Fibroblast of peridontal ligament (primary cell): ENCODE measurements around the gene PEAR1.
"Not testable (repeated sequence)": the region's sequence is repeated elsewhere in the genome, so short reads cannot be mapped to it uniquely, and the experiment has no call there.

Experiments used
- DNase-seq: peaks from one replicate; pipeline ENCODE4 v3.0.0-alpha.2; 2010; ENCODE audit errors: extremely low read depth

PEAR1 gene

DNA sequence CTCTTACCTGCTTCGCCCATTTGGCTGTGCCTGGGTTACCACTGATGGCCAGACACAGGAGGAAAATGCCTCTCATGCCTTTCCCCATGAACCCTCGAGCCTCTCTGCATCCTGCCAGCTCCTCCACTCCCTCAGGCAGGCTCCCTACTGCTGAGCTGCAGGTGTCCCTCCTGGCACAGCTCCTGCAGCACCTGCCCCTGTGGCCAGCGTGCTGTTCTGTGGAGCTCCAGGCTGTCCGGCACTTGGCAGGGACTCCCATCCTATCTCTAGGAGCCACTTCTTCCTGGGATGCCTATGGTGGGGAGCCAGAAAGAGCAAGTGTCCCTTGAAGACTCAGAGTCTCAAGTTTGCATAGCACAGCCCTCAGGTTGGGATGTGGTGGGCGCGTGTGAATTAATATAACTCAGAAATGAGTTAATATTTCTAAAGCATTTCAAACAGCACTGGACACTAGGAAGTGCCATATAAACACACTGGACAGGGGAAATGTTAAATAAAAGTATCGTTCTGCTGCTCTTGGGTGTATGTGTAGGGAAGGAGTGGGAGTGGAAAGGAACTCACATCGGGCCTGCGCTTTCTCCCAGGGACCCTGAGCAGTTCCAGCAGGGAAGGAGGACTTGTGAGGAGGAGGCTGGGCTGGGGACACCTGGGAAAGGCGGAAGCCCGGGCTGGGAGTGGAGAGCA is 29.6 kb downstream of the PEAR1 start:
- no peak for DNase-seq

DNA sequence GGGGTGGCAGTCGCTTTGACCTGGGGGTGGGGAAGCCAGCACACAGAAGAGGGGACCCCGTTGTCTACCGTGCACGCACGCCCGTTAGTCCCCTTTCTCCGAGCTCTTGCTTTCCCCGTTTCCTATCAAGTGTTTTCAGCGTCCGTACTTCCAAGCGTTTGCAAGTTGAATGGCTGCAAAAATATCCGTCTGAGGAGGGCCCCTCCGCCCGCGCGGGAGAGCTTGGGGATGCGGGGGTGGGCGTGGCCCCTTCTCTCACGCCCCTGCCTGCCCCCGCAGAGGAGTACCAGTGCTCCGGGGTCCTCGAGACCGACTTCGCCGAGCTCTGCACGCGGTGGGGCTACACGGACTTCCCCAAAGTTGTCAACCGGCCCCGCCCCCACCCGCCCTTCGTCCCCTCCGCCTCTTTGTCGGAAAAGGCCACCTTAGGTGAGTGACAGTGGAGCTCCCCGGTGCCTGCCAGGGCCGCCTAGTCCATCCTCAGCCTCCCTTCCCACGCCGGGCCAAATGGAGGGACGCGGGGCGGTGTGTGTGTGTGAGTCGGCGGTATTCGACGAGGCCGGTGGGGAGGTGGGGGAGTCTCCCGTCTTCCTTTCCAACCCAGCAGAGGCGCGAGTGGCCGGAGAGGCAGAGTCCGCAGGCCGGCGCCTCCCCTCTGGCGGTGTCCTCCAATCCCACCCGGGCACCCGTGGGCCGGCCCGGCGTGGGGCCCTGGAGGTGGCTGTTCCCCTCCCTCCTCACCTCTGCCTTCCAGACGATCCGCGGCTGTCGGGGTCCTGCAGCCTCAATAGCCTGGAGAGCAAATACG is 30.4 kb downstream of the PEAR1 start:
- no peak for DNase-seq

DNA sequence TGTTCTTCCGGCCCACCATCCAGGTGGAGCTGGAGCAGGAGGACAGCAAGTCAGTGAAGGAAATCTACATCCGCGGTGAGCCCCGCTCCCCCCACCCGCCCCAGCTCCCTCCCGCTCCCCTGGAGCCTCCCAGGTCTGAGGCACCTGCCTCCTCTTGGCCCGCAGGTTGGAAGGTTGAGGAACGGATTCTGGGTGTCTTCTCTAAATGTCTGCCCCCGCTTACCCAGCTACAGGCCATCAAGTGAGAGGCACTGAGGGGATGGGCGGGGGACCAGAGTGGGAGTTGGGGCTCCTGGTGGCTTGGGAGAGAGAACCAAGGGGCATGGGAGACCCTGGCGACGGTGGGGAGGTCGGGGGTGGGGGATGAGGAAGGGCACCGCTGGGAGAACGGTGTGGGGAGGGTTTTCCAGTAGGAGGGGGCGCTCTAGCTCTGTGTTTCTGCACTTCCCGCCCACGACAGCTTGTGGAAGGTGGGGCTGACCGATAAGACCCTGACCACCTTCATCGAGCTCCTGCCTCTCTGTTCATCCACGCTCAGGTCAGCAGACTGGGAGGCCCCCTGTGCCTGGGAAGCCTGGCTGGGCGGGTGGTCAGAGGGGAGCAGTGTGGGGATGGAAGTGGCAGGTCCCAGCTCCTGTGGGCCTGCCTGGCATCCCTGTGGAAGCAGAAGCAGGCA is 31.1 kb downstream of the PEAR1 start:
- no peak for DNase-seq

GRCh38 chr1:156925154-156926010 is 31.9 kb downstream of the PEAR1 start:
- DNase-seq, result no peak

DNA sequence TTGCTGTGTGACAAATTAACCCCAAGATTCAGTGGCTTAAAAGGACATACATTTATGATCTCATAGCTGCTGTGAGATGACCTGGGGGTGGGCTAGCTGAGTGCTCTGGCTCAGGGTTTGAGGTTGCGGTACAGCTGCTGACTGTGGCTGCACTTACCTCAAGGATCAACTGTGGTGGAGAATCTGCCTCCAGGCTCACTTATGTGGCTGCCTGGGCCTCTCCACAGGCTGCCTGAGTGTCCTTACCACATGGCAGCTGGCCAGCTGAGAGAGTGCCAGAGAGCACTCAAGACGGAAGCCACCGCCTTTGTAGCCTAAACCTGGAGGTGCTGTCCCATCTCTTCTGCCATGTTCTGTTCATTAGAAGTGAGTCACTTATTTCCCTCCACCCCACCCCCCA is 32.7 kb downstream of the PEAR1 start:
- peak; percentile 27 for DNase-seq

DNA sequence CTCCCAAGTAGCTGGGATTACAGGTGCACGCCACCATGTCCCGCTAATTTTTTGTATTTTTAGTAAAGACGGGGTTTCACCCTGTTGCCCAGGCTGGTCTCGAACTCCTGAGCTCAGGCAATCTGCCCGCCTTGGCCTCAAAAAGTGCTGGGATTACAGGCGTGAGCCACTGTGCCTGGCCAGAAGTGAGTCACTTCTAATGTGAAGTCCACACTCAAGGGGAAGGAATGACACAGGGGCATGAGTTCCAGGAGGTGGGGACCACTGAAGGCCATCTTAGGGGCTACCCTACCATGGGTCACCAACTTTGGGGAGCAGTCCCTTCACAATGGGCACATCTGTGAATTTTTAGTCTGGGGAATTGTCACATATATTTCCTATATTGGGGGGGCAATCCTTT is 33.2 kb downstream of the PEAR1 start:
- not testable (repeated sequence) for DNase-seq

- peak; percentile 70 for DNase-seq
These were observed 33.9 kb downstream of the PEAR1 start for GRCh38 chr1:156927215-156928042.

DNA sequence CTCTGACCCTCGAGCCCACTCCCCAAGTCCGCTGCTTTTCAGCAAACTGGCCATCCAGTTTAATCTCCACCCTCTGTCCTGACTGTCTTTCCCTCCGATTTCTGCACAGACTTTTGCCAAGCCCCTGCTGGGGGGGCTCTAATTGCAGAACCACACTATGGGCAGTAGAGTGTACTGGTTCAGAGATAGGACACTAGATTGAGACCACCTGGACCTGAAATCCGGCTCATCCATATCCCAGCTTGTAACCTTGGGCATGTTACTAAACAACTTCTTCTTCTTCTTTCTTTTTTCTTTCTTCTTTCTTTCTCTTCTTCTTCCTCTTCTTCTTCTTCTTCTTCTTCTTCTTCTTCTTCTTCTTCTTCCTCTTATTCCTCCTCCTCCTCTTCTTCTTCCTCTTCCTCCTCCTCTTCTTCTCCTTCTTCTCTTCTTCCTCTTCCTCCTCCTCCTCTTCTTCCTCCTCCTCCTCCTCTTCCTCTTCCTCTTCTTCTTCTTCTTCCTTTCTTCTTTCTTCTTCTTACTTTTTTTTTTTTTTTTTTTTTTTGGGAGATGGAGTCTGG is 34.6 kb downstream of the PEAR1 start:
- no peak for DNase-seq

- no peak for DNase-seq
These were observed 36.2 kb downstream of the PEAR1 start for GRCh38 chr1:156929596-156930238.

DNA sequence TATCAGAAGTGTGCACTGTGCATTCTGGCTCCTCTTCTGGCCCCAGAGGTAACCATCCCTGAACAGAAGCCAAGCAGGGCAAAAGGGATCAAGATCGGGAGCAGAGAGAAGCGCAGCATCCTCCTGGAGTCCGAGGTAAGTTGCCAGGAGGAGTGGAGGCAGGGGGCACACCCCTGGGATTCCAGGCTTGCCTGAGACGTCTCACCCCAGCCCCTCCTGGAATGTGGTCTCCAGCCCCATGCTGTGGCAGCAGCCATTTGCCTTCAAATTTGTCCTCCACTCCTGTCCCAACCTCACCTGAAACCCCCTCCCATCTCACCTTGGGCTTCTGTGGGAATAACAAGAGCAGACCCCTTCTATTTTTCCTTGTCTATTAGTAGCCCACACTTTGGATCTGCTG is 37.0 kb downstream of the PEAR1 start:
- DNase-seq, result no peak

GRCh38 chr1:156931211-156931952 is 37.9 kb downstream of the PEAR1 start:
- DNase-seq, result peak; percentile 52

DNA sequence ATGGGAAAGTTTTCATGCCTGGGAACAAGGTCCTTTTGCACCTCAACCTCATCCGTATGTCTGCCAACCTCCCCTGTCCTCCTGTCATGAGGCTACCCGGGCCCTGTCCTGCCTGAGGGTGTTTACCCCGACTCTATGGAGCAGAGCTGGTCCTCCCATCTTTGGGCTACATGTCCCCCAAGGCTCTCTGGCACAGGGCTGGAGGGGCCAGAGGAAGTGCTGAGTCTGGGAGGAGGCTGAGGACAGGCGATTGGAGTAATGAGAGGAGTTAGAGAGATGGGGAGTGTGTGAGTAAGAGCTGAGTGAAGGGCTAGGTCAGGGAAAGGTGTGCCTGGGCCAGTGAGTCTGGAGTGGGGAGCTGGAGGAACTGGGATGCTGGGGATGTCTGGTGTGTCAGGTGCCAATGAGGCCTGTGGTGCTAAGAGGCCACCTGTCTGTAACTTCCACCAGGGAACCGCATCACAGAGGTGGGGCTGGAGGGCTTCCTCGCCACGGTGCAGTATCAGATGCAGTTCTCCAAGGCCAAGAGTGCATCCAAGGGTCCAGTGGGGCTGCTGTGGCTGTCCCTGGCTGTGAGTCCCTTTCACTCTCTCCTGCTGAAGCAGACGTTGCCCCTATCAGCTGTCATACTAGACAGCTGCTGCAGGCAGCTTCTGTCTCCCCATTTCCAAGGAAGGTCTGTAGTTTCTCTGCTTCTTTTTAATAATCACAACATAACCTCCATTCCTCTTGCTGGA is 38.6 kb downstream of the PEAR1 start:
- no peak for DNase-seq

GRCh38 chr1:156933136-156933535 is 39.6 kb downstream of the PEAR1 start:
- DNase-seq, result no peak

- no peak for DNase-seq
These were observed 42.1 kb downstream of the PEAR1 start for GRCh38 chr1:156935505-156936128.

DNA sequence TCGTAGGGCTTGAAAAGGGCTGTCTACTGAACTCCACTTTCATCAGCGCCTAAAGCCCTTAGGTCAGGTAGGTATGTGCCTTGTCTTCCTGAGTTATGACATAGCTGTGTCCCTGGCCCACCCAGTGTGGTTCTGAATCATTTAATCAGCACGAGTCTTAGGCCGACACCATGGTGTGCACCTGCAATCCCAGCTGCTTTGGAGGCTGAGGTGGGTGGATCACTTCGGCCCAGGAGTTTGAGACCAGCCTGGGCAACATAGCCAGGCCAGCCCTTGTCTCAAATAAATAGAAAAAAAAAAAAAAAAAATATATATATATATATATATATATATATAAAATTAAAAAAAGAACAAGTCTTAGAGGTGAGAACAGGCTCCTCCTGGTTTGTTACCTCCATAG is 42.7 kb downstream of the PEAR1 start:
- no peak for DNase-seq

DNA sequence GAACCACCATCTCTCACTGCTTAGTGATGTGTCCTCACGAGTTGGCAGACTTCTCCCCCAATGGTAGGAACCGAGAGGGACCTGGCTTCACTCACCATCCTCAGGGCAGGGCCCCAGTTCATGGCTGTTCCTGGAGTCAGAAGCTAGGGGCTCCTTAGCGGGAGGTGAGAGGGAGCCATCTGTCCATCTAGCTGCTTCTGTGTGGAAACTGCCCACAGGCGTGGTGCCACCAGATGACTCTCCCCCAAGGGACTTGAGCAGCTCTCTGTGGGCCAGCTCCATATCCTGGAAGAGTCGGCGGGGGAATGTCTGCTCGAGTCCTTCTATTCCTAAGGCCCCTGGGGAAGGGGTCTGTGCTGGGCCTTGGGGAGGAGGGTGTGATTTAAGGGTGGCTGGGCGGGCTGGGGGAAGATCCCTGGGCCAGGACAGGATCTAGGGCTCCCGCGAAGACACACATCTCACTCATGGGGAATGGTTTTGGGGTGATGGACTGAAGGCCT is 43.3 kb downstream of the PEAR1 start:
- DNase-seq, result no peak

DNA sequence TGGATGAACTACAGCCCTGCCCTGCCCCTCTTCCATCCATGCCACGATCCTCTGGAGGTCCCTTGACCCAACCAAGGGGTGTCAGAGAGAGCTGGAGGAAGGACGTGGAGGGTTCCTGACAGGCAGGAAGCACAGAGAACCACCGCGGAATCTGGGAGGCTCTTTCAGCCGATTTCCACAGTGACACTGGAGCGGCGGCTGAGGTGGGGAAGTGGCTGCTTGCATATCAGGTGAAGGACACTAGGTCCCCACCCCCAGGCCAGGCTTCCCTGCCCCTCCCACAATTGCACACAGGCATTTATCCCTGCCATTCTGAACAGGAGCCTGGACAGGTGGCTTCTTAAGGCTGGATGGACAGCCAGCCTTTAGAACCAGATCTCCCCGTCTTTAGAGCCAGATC is 44.4 kb downstream of the PEAR1 start:
- DNase-seq, result no peak

DNA sequence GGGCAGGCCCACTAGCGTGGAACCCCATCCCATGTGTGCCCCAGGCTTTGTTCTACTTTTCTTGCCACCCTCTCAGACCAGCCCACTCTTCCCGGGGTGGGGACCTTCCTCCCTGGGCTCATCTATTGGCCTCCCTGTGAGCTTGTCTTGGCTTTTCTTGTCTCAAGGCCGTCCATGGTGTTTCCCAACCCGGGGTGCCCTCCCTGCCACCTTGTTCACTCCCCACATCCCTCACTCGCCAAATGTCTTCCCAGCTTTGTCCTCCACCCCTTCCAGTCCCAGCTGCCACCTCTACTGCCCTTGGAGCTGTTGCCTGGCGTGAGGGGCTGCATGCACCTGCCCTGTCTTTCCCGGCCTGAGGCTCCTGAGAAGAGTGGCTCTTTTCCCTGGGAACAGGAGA is 45.3 kb downstream of the PEAR1 start:
- no peak for DNase-seq
